ENCODE measurements around the gene RAP2A.
A peak's percentile ranks its signal among the peaks of the same experiment; 100 is the strongest.

Gene RAP2A

DNA sequence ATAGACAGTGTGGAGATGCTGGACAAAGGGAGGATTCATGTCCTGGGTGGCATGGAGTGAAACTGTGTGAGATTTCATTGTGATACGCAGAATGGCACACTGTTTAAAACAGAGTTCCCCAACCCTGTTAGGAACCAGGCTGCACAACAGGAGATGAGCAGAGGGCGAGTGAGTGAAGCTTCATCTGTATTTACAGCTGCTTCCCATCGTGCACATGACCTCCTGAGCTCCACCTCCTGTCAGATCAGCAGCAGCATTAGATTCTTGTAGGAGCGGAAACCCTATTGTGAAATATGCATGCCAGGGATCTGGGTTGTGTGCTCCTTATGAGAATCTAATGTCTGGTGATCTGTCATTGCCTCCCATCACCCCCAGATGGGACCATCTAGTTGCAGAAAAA is 72.5 kb downstream of the RAP2A start:
- H3K9ac ChIP-seq (ENCODE audit: low read length), result no peak overlapping the region
- no peaks in the 10 kb centered on the region for H3K4me1 ChIP-seq (ENCODE audit: insufficient read depth, low read length, severe bottlenecking)
- H3K9me2 ChIP-seq (ENCODE audit: low read depth, low read length), result no peaks in the 10 kb centered on the region
- H2AFZ ChIP-seq (ENCODE audit: low read length), result no peak overlapping the region
- H3K9me3 ChIP-seq (ENCODE audit: low read length), result no peaks in the 10 kb centered on the region
- no peaks in the 10 kb centered on the region for H3K27me3 ChIP-seq (ENCODE audit: insufficient read depth, low read length)
- H3K79me2 ChIP-seq (ENCODE audit: insufficient read depth, low read length), result no peaks in the 10 kb centered on the region
- no peak overlapping the region for H3K27ac ChIP-seq (ENCODE audit: low read depth, low read length, poor library complexity, severe bottlenecking)
- no peaks in the 10 kb centered on the region for H3K36me3 ChIP-seq (ENCODE audit: insufficient read depth, low read length)
- no peak for TF ChIP-seq EZH2 (IDR thresholded peaks at IDR 0.05; ENCODE audit: borderline replicate concordance, low read length)
- no peak for TF ChIP-seq CTCF (IDR thresholded peaks at IDR 0.05; ENCODE audit: low read length)
- H3K4me2 ChIP-seq (ENCODE audit: low read length), result no peak overlapping the region
- no peaks in the 10 kb centered on the region for H4K20me1 ChIP-seq (ENCODE audit: insufficient read depth, low read length)
- no peak overlapping the region for H3K4me3 ChIP-seq (ENCODE audit: low read depth, low read length, poor library complexity, severe bottlenecking)
- H3F3A ChIP-seq (ENCODE audit: insufficient read depth, low read length), result no peaks in the 10 kb centered on the region

GRCh38 chr13:97512732-97513131 is 78.8 kb downstream of the RAP2A start:
- Histone ChIP-seq H3K27ac (ENCODE audit: low read depth, low read length, poor library complexity, severe bottlenecking) (no peak overlapping the region), H2AFZ (ENCODE audit: low read length) (no peak overlapping the region), H3K9ac (ENCODE audit: low read length) (no peak overlapping the region), H4K20me1 (ENCODE audit: insufficient read depth, low read length) (no peaks in the 10 kb centered on the region), H3F3A (ENCODE audit: insufficient read depth, low read length) (no peaks in the 10 kb centered on the region), H3K4me2 (ENCODE audit: low read length) (no peak overlapping the region), H3K27me3 (ENCODE audit: insufficient read depth, low read length) (no peaks in the 10 kb centered on the region), H3K9me3 (ENCODE audit: low read length) (no peaks in the 10 kb centered on the region), H3K4me3 (ENCODE audit: low read depth, low read length, poor library complexity, severe bottlenecking) (no peak overlapping the region), H3K79me2 (ENCODE audit: insufficient read depth, low read length) (no peaks in the 10 kb centered on the region), H3K36me3 (ENCODE audit: insufficient read depth, low read length) (no peaks in the 10 kb centered on the region), H3K9me2 (ENCODE audit: low read depth, low read length) (no peaks in the 10 kb centered on the region), H3K4me1 (ENCODE audit: insufficient read depth, low read length, severe bottlenecking) (no peaks in the 10 kb centered on the region)
- no peak for TF ChIP-seq EZH2 (IDR thresholded peaks at IDR 0.05; ENCODE audit: borderline replicate concordance, low read length)
- no peak for TF ChIP-seq CTCF (IDR thresholded peaks at IDR 0.05; ENCODE audit: low read length)

GRCh38 chr13:97515643-97516042 is 81.7 kb downstream of the RAP2A start:
- no peaks in the 10 kb centered on the region for H3K36me3 ChIP-seq (ENCODE audit: insufficient read depth, low read length)
- H3K79me2 ChIP-seq (ENCODE audit: insufficient read depth, low read length), result no peaks in the 10 kb centered on the region
- no peaks in the 10 kb centered on the region for H4K20me1 ChIP-seq (ENCODE audit: insufficient read depth, low read length)
- H3K4me2 ChIP-seq (ENCODE audit: low read length), result no peak overlapping the region
- no peak overlapping the region for H3K27ac ChIP-seq (ENCODE audit: low read depth, low read length, poor library complexity, severe bottlenecking)
- TF ChIP-seq EZH2 (IDR thresholded peaks at IDR 0.05; ENCODE audit: borderline replicate concordance, low read length), result no peak
- TF ChIP-seq CTCF (IDR thresholded peaks at IDR 0.05; ENCODE audit: low read length), result peak; percentile 30; the same call in 1 of the 2 replicates
- H3K9me2 ChIP-seq (ENCODE audit: low read depth, low read length), result no peaks in the 10 kb centered on the region
- H2AFZ ChIP-seq (ENCODE audit: low read length), result no peak overlapping the region
- H3K9ac ChIP-seq (ENCODE audit: low read length), result no peak overlapping the region
- no peaks in the 10 kb centered on the region for H3F3A ChIP-seq (ENCODE audit: insufficient read depth, low read length)
- no peaks in the 10 kb centered on the region for H3K27me3 ChIP-seq (ENCODE audit: insufficient read depth, low read length)
- H3K4me3 ChIP-seq (ENCODE audit: low read depth, low read length, poor library complexity, severe bottlenecking), result no peak overlapping the region
- H3K4me1 ChIP-seq (ENCODE audit: insufficient read depth, low read length, severe bottlenecking), result no peaks in the 10 kb centered on the region
- no peaks in the 10 kb centered on the region for H3K9me3 ChIP-seq (ENCODE audit: low read length)
